WTC11 (cell line): Measurements from ENCODE around the gene PSMF1.

ENCODE experiments used
- ARID4B ChIP-seq: sonication (generic); formaldehyde crosslinking; IDR thresholded peaks from 2 replicates; pipeline ENCODE4 v1.8.0; 2023; ENCODE audit warnings: missing genetic modification reagents, mild to moderate bottlenecking, borderline replicate concordance
- CBFB ChIP-seq: sonication (generic); formaldehyde crosslinking; IDR thresholded peaks from 2 replicates; pipeline ENCODE4 v1.8.1; 2022; ENCODE audit warnings: mild to moderate bottlenecking, low read depth, missing genetic modification reagents
- ESRRA ChIP-seq: sonication (generic); formaldehyde crosslinking; IDR thresholded peaks from 2 replicates; pipeline ENCODE4 v1.8.1; 2022; ENCODE audit warnings: mild to moderate bottlenecking, missing genetic modification reagents, borderline replicate concordance
- GABPB1 ChIP-seq: sonication (generic); formaldehyde crosslinking; IDR thresholded peaks from 2 replicates; pipeline ENCODE4 v1.8.1; 2023; ENCODE audit warnings: mild to moderate bottlenecking, missing genetic modification reagents
- HMGXB4 ChIP-seq: sonication (generic); formaldehyde crosslinking; IDR thresholded peaks from 2 replicates; pipeline ENCODE4 v1.8.1; 2023; ENCODE audit warnings: mild to moderate bottlenecking, moderate library complexity, missing genetic modification reagents
- MAX ChIP-seq: sonication (generic); formaldehyde crosslinking; IDR thresholded peaks from 2 replicates; pipeline ENCODE4 v1.8.0; 2022; ENCODE audit warnings: mild to moderate bottlenecking, missing genetic modification reagents
- NR2C2 ChIP-seq: sonication (generic); formaldehyde crosslinking; IDR thresholded peaks from 2 replicates; pipeline ENCODE4 v1.8.0; 2022; ENCODE audit warnings: mild to moderate bottlenecking, missing genetic modification reagents
- NR3C1 ChIP-seq: sonication (generic); formaldehyde crosslinking; conservative IDR thresholded peaks from 2 replicates; pipeline ENCODE4 v1.8.1; 2023; ENCODE audit warnings: low read depth, mild to moderate bottlenecking, missing genetic modification reagents
- ZNF317 ChIP-seq: sonication (generic); formaldehyde crosslinking; IDR thresholded peaks from 2 replicates; pipeline ENCODE4 v1.8.1; 2023; ENCODE audit warnings: low read depth, mild to moderate bottlenecking, moderate library complexity, missing genetic modification reagents, borderline replicate concordance
- TF ChIP-seq, protein P1 (sequence below): fragments of 200-600 bp; IDR thresholded peaks from 2 replicates; pipeline ENCODE4 v1.8.0; 2022; ENCODE audit warnings: antibody characterized with exemption
- TF ChIP-seq, protein P2 (sequence below): sonication (generic); formaldehyde crosslinking; IDR thresholded peaks from 2 replicates; pipeline ENCODE4 v1.8.0; 2022; ENCODE audit warnings: mild to moderate bottlenecking, missing genetic modification reagents

DNA sequence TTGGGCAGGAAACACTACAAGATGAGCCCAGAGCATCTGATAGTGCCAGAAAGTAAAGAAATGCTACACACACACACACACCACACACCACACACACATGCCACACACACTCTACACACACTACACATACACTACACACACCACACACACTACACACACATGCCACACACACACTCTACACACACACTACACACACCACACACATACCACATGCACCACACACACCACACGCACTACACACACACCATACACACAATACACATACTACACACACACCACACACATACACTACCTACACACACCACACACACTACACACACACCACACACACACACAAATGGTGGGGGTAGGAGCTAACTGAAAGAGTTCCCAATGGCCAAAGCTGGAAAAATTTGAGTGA lies 69.9 kb downstream of the PSMF1 start:
- TF ChIP-seq, protein P1, sequence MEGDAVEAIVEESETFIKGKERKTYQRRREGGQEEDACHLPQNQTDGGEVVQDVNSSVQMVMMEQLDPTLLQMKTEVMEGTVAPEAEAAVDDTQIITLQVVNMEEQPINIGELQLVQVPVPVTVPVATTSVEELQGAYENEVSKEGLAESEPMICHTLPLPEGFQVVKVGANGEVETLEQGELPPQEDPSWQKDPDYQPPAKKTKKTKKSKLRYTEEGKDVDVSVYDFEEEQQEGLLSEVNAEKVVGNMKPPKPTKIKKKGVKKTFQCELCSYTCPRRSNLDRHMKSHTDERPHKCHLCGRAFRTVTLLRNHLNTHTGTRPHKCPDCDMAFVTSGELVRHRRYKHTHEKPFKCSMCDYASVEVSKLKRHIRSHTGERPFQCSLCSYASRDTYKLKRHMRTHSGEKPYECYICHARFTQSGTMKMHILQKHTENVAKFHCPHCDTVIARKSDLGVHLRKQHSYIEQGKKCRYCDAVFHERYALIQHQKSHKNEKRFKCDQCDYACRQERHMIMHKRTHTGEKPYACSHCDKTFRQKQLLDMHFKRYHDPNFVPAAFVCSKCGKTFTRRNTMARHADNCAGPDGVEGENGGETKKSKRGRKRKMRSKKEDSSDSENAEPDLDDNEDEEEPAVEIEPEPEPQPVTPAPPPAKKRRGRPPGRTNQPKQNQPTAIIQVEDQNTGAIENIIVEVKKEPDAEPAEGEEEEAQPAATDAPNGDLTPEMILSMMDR = no peak
- TF ChIP-seq MAX (CRISPR knock-in tag) (no peak), ZNF317 (no peak), GABPB1 (CRISPR knock-in tag) (no peak), ARID4B (CRISPR knock-in tag) (no peak), NR2C2 (CRISPR knock-in tag) (no peak), CBFB (CRISPR knock-in tag) (no peak), ESRRA (CRISPR knock-in tag) (no peak), NR3C1 (CRISPR knock-in tag) (no peak), HMGXB4 (CRISPR knock-in tag) (no peak)
- TF ChIP-seq, protein P2, sequence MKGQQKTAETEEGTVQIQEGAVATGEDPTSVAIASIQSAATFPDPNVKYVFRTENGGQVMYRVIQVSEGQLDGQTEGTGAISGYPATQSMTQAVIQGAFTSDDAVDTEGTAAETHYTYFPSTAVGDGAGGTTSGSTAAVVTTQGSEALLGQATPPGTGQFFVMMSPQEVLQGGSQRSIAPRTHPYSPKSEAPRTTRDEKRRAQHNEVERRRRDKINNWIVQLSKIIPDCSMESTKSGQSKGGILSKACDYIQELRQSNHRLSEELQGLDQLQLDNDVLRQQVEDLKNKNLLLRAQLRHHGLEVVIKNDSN (CRISPR knock-in tag) = no peak
